ENCODE measurements around the gene PDGFD.

DNA sequence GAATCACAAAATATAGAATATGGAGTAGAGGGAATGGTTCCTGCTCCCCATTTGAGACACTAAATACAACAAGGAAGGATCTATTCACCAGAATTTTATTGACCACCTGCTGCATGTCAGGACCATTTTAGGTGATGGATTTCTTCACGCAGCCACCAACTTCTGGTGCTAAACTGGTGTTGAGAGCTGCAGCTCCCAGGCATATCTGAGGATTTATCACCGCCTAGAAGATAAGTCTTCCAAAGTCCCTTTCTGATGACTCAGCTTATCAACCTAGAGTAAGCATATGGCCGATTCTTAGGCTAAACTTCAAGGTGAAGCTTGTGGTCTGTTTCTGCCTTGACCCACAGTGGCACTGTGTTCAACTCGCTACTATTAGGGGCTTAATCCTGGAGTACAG, 120.8 kb downstream of the PDGFD start:
- TF ChIP-seq, protein P1, sequence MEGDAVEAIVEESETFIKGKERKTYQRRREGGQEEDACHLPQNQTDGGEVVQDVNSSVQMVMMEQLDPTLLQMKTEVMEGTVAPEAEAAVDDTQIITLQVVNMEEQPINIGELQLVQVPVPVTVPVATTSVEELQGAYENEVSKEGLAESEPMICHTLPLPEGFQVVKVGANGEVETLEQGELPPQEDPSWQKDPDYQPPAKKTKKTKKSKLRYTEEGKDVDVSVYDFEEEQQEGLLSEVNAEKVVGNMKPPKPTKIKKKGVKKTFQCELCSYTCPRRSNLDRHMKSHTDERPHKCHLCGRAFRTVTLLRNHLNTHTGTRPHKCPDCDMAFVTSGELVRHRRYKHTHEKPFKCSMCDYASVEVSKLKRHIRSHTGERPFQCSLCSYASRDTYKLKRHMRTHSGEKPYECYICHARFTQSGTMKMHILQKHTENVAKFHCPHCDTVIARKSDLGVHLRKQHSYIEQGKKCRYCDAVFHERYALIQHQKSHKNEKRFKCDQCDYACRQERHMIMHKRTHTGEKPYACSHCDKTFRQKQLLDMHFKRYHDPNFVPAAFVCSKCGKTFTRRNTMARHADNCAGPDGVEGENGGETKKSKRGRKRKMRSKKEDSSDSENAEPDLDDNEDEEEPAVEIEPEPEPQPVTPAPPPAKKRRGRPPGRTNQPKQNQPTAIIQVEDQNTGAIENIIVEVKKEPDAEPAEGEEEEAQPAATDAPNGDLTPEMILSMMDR (optimal IDR thresholded peaks at IDR 0.05 in 1 of 3, IDR thresholded peaks at IDR 0.05 in 1 of 3, conservative IDR thresholded peaks at IDR 0.05 in 1 of 3; ENCODE audit: extremely low read depth in 1 of 3, insufficient read depth in 2 of 3, low read length in 3 of 3) = no peak
- TF ChIP-seq EZH2 (IDR thresholded peaks at IDR 0.05; ENCODE audit: low read length) = no peak
